Tibial nerve (tissue), 3 donors: ENCODE data around the gene TUT7.

ENCODE experiments used
- POLR2A ChIP-seq, 2 donors: fragments of 450-650 bp; IDR thresholded peaks; one replicate each; pipeline ENCODE4 v1.6.1; 2017; ENCODE audit warnings: antibody characterized with exemption in 2 of 2, mild to moderate bottlenecking in 2 of 2, moderate library complexity in 2 of 2
- TF ChIP-seq, protein P1 (sequence below), 5 experiments: fragments of 200-600 bp in 3 of 5; fragments of 450-650 bp in 2 of 5; sonication (generic) in 3 of 5; IDR thresholded peaks; one replicate each; pipeline ENCODE4 v1.5.1; 2016 to 2019; ENCODE audit warnings: antibody characterized with exemption in 5 of 5, mild to moderate bottlenecking in 3 of 5, moderate library complexity in 2 of 5

DNA sequence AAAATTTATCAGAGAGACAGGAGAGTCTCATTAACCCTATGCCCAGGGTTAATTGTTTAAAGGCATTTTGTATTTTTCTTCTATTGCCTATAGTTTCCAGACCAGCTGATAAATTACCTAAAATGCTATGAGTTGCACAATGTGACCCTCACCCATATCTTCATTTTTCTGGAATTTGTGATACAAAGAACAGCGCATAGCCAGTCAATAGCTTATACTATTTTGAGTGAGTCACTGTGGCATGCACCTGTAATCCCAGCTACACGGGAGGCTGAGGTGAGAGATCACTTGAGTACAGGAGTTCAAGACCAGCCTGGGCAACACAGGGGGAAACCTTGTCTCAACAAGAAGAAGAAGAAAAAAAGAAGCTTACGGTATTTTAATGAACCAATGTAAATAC lies 97.6 kb downstream of the TUT7 start:
- TF ChIP-seq, protein P1, sequence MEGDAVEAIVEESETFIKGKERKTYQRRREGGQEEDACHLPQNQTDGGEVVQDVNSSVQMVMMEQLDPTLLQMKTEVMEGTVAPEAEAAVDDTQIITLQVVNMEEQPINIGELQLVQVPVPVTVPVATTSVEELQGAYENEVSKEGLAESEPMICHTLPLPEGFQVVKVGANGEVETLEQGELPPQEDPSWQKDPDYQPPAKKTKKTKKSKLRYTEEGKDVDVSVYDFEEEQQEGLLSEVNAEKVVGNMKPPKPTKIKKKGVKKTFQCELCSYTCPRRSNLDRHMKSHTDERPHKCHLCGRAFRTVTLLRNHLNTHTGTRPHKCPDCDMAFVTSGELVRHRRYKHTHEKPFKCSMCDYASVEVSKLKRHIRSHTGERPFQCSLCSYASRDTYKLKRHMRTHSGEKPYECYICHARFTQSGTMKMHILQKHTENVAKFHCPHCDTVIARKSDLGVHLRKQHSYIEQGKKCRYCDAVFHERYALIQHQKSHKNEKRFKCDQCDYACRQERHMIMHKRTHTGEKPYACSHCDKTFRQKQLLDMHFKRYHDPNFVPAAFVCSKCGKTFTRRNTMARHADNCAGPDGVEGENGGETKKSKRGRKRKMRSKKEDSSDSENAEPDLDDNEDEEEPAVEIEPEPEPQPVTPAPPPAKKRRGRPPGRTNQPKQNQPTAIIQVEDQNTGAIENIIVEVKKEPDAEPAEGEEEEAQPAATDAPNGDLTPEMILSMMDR (IDR thresholded peaks at IDR 0.05), result no peak
- no peak for TF ChIP-seq POLR2A (IDR thresholded peaks at IDR 0.05)
